HG02884 (cell line): Measurements from ENCODE around the gene CDAN1.
"Not testable (repeated sequence)": the region's sequence is repeated elsewhere in the genome, so short reads cannot be mapped to it uniquely, and the experiment has no call there.

Source experiments
- ATAC-seq: cut with Tn5 transposase; IDR thresholded peaks from one replicate; pipeline ENCODE4 v1.9.1; 2021; ENCODE audit warnings: mild to moderate bottlenecking, moderate library complexity; ENCODE audit not compliant: unreplicated experiment

Gene CDAN1

DNA sequence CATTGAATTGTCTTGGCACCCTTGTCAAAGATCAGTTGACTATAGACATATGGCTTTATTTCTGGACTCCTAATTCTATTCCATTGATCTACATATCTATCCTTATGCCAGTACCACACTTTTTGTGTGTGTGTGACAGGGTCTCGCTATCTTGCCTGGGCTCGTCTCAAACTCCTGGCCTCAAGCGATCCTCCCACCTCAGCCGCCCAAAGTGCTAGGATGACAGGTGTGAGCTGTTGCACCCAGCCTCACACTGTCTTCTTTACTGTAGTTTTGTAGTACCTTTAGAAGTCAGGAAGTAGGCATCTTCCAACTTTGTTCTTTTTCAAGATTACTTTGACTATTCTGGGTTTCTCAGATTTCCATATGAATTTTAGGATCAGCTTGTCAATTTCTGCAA, 24.3 kb downstream of the CDAN1 start:
- ATAC-seq, result no peak

DNA sequence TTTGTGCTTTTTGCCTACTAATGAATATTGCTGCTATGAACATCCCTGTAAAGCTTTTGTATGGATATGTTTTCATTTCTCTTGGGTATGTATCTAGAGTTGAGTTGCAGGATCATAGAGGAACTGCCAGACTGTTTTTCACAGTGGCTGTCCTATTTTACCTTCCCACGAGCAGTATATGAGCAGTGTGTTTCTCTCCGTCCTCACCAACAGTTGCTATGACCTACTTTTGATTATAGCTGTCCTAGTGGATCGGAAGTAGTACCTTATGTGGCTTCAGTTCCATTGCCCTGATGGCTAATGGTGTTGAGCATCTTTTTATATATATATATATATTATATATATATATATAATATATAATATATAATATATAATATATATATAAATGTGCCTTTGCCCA, 25.2 kb downstream of the CDAN1 start:
- no peak for ATAC-seq

DNA sequence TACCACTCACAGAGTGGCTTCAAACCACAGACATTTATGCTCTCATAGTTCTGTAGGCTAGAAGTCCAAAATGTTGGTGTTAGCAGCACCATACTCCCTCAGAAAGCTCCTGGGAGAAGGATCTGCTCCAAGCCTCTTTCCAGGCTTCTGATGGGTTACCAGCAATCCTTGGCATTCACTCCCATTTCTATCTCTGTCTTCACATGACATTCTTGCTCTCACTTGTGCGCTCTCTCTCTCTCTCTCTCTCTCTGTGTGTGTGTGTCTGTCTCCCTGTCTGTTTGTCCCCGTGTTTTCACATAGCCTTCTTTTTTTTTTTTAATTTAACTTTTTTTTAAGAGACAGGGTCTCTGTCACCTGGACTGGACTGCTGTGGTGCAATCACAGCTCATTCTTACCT, 26.3 kb downstream of the CDAN1 start:
- no peak for ATAC-seq

DNA sequence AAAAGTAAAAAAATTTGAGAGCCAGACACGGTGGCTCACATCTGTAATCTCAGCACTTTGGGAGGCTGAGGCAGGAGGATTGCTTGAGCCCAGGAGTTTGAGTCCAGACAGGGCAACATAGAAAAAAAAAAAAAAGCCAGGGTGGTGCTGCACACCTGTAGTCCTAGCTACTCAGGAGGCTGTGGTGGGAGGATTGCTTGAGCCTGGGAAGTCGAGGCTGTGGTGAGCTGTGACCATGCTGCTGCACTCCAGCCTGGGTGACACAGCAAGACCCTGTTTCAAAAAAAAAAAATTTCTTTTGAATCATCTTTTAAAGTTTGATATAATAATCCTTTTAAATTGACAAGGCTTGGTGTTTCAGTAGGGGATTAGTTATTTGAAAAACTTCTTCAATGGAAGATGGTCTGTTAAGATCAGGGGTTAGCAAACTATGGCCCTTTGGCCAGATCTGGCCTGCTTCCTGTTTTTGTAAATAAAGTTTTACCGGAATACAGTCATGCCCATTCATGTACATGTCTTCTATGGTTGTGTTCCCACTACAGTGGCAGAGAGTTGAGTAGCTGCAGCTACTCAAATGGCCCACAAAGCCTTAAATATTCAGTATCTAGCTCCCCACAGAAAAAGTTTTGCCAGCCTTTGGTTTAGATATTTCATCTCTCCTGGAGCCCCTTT, 28.9 kb downstream of the CDAN1 start:
- ATAC-seq, result no peak

DNA sequence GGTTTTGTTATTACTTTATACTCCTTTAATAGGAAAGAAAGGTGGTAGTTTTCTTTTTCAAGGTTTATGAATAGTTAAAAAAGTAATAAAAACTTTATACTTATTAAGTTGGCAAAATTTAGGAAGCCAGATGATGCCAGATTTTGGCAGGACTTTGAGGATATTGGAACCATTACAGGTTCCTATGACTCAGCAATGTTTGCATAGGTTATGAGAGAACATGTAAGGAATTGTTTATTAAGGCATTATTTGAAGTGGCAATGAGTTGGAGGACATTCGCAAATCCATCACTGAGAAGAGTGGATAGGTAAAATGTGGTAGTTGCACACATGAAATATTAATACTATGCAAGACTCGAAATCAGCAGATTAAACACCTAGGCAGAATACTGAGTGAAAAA, 29.9 kb downstream of the CDAN1 start:
- ATAC-seq, result no peak

DNA sequence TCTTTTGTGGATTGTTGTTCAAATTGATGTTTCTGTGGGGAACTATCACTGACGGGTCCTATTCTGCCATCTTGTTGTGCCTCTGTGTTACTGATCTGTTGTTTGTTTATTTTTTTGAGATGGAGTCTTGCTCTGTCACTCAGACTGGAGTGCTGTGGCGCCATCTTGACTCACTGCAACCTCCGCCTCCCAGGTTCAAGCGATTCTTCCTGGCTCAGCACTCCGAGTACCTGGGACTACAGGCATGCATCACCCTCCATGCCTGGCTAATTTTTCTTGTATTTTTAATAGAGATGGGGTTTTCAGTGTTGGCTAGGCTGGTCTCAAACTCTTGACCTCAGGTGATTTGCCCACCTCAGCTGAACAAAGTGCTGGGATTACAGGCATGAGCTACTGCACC, 31.6 kb downstream of the CDAN1 start:
- no peak for ATAC-seq

DNA sequence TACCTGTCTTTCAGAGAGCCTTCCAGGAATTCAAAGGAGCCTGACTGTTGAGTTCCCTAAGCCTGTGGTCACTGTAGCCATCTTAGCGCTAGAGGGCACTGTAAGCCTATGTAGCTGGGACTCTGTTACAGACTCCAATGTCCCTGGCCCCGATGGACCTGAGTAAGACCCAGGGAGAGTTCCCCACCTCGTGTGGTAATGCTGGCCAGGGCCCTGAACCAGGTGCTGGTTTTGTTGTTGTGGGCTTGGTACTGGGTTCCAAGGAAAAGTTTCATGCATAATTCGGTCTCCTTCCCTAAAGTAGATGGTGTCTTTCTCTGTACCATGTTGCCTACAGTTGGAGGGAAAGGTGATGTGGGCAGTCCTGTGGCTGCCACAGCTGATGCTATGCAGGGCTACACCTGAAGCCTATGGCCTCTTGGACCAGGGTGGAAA, 32.4 kb downstream of the CDAN1 start:
- no peak for ATAC-seq

DNA sequence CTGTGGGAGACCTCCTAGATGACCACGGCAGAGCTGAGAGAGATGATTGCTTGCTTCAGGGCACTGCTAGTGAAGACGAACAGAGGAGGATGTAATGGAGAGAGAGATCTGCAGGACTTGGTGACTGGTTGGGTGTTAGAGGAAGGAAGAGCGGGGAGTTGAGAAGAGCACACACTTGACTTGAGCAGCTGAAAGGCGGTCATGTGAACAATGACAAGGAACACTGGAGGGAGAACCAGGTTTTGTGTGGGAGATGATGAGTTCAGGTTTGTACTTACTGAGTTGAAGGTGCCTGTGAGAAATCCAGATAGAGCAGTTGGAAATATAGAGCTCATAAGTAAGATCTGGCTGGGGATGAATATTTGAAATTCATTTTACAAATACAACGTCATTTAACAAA, 40.3 kb downstream of the CDAN1 start:
- ATAC-seq, result no peak

DNA sequence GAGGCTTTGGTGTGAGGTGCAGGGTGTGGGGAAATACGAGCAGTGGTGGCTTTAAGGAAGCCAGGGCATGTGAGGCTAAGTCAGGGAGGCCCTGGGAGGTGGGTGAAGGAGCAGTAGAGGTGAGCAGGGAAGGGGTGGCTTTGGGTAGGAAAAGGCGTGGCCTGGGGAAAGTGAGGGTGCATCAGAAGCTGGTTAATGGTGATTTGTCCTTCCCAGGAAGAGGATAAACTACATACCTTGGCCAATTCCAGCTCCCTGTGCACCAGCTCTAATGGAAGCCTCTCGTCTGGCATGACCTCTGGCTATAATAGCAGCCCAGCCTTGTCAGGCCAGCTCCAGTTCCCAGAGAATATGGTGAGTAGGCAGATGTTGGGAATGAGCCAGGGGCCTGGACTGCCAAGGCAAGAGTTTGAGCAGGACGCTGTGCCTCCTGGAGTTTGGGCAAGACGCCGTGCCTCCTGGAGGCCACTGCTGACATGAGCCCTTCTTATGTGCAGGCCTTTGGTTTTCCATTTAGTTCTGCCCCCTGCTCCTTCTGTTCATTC, 41.3 kb downstream of the CDAN1 start:
- no peak for ATAC-seq

DNA sequence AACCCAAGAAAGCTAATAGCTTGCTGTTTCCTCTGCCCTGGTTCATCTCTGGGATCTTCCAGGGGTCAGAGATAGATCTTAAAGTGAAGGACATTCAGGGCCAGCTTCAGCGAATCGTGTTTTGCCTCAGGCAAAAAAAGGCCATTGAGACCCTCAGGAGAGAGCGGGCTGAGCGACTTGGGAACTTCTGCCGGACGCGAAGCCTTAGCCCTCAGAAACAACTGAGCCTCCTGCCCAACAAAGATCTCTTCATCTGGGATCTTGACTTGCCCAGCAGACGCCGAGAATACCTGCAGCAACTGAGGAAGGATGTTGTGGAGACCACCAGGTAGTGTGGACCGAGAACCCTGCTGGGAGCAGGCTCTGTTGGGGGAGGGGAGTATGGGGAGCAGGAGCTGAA, 42.5 kb downstream of the CDAN1 start:
- no peak for ATAC-seq

DNA sequence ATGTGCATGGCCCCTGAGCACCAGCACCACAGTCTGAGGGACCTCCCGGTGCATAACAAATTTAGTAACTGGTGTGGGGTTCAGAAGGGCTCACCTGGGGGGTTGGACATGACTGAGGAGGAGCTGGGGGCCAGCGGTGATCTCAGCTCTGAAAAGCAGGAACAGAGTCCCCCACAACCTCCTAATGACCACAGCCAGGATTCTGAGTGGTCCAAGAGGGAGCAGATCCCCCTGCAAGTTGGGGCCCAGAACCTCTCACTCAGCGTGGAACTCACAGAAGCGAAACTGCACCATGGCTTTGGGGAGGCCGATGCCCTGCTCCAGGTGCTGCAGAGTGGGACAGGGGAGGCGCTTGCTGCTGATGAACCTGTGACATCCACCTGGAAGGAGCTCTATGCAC, 43.0 kb downstream of the CDAN1 start:
- ATAC-seq, result no peak

DNA sequence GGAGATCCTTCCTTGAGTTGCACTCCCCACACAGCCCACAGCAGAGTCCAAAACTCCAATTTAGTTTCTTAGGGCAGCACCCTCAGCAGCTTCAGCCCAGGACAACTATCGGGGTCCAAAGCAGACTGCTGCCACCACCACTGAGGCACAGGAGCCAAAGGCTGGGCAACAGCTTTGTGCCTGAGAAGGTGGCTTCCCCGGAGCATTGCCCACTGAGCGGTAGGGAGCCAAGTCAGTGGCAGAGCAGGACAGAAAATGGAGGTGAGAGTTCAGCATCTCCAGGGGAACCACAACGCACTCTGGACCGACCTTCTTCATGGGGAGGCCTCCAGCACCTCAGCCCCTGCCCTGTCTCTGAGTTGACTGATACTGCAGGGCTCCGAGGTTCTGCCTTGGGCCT, 43.4 kb downstream of the CDAN1 start:
- ATAC-seq, result no peak

DNA sequence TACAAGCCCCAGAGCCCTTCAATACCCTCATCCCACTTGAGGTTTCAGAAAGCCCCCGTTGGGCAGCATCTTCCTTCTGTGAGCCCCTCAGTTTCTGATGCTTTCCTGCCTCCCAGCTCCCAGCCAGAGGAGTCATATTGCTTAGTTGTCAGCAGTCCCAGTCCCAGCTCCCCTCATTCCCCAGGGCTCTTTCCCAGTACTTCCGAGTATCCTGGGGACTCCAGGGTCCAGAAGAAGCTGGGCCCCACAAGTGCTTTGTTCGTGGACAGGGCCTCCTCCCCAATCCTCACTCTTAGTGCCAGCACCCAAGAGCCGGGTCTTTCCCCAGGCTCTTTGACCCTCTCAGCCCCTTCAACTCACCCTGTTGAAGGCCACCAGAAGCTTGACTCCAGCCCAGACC, 43.9 kb downstream of the CDAN1 start:
- ATAC-seq, result no peak

DNA sequence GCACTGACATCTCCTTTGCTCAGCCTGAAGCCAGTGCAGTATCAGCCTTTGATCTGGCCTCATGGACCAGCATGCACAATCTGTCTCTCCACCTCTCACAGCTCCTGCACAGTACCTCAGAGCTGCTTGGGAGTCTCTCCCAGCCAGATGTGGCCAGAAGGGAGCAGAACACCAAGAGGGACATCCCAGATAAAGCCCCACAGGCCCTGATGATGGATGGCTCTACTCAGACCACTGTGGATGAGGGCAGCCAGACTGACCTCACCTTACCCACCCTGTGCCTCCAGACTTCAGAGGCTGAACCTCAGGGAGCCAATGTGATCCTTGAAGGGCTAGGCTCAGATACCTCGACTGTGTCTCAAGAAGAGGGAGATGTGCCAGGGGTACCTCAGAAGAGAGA, 44.4 kb downstream of the CDAN1 start:
- no peak for ATAC-seq

DNA sequence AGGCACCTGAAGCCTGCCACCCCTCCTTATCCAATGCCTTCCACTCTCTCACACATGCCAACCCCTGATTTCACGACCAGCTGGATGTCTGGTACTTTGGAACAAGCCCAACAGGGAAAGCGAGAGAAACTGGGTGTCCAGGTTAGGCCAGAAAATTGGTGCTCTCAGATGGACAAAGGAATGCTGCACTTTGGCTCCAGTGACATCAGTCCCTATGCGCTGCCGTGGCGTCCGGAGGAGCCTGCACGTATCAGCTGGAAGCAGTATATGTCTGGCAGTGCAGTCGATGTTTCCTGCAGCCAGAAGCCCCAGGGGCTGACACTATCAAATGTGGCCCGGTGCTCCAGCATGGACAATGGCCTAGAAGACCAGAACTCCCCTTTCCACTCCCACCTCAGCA, 45.2 kb downstream of the CDAN1 start:
- no peak for ATAC-seq

DNA sequence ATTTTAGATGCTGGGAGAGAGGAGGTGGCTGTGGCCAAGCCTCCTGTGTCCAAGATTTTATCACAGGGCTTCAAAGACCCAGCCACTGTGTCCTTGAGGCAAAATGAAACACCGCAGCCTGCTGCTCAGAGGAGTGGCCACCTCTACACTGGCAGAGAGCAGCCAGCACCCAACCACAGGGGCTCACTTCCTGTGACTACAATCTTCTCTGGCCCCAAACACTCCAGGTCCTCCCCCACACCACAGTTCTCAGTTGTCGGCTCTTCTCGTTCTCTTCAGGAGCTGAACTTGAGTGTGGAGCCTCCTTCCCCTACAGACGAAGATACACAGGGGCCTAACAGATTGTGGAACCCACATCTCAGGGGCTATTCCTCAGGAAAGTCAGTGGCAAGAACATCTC, 45.6 kb downstream of the CDAN1 start:
- ATAC-seq, result no peak

DNA sequence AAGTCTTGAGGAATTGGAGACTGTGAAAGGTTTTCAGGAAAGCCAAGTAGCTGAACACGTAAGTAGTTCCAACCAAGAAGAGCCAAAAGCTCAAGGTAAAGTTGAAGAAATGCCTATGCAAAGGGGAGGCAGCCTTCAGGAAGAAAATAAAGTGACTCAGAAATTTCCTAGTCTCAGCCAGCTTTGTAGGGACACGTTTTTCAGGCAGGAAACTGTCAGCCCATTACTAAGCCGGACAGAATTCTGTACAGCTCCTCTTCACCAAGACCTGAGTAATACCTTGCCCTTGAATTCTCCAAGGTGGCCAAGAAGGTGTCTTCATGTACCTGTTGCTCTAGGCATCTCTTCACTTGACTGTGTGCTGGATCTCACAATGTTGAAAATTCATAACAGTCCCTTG, 48.6 kb downstream of the CDAN1 start:
- no peak for ATAC-seq

DNA sequence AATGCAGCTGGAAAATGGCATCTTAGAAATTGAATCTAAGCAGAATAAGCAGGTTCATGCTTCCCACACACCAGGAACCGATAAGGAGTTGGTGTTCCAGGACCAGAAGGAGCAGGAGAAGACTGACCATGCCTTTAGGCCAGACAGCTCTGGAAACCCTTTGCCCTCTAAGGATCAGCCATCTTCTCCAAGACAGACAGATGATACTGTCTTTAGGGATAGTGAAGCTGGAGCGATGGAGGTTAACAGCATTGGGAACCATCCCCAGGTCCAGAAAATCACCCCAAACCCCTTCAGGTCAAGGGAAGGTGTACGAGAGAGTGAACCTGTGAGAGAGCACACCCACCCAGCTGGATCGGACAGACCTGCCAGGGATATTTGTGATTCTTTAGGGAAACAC, 49.2 kb downstream of the CDAN1 start:
- ATAC-seq, result no peak

DNA sequence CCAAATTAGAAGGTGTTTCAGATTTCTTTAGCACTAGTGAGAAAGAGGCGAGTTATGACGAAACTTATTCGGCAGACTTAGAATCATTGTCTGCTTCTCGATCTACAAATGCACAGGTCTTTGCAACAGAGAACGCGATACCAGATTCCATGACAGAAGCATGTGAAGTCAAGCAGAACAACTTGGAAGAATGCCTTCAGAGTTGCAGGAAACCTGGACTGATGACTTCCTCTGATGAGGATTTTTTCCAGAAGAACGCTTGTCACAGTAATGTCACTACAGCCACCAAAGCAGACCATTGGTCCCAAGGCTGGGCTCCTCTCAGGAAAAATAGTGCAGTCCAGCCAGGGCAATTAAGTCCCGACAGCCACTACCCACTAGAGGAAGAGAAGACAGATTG, 50.6 kb downstream of the CDAN1 start:
- ATAC-seq, result no peak

DNA sequence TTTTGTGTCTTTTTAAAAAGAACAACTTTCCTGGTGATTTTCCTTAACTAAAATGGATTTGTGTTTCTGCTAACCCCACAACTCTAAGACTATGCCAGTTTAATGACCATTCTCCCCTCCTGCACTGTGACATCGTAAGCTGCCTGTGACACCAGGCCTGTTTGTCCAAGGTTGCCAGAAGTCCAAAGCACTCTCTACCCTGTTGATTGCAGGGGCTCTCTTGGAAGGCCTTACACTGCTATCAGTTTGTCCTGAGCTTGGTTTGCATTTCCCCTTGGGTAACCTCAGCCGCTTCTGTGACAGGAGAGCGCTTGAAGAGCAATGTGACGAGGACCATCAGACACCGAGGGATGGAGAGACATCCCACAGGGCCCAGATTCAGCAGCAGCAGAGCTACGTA, 55.8 kb downstream of the CDAN1 start:
- ATAC-seq, result no peak

DNA sequence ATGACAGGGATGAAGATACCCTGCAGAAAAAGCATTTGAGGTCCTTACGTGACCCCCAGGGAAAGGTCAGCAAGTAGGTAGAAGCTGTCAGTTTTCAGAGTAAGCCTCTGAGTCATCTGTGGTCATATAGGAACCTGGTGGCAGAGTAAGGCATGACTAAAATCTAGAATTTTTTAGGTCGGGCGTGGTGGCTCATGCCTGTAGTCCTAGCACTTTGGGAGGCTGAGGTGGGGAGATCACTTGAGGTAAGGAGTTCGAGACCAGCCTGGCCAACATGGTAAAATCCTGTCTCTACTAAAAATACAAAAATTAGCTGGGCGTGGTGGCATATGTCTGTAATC, 56.8 kb downstream of the CDAN1 start:
- ATAC-seq, result not testable (repeated sequence)

DNA sequence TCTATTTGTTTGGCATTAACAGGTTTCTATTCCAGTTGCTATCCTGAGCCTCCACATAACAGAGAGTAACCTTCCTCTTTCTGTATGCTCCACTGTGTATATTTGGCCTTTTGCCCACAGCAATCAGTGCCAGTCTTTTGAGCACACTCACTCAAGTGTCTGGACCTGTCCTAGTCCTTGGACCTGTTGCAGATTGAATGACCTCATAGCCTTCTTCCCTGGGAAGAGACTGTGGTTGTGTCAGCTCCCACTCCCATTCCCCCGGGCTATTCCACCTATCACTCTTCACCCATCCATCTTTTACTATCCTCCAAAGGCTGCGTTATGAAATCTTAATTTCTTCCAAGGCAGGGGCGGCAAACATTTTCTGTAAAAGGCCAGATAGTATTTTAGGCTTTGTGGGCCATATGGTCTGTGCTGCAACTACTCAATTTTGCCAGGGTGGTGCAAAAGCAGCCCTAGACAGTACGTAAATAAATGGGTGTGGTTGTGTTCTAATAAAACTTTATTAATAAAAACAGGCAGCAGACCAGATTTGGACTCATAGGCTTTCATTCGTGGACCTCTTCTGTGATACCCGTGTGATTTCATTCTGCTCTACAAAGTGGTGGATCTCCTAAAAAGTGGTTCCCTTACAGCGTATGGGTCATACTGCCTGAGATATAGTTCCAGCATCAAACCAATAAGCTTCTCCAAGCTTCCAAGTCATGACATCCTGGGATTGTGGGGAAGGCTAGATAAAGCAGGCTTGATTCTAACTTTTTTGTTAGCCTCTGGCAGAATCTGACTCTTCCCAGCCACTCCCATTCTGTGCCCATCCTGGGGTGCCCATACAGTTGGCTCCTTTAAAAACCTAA, 57.4 kb downstream of the CDAN1 start:
- no peak for ATAC-seq
